ENCODE results near the gene QDPR.

Gene QDPR

GRCh38 chr4:17526695-17527477 lies 15.0 kb upstream of the QDPR start:
- no peak for DNase-seq

GRCh38 chr4:17523662-17524061 lies 11.8 kb upstream of the QDPR start:
- DNase-seq = no peak

GRCh38 chr4:17521595-17521994 lies 9.7 kb upstream of the QDPR start:
- DNase-seq = no peak

DNA sequence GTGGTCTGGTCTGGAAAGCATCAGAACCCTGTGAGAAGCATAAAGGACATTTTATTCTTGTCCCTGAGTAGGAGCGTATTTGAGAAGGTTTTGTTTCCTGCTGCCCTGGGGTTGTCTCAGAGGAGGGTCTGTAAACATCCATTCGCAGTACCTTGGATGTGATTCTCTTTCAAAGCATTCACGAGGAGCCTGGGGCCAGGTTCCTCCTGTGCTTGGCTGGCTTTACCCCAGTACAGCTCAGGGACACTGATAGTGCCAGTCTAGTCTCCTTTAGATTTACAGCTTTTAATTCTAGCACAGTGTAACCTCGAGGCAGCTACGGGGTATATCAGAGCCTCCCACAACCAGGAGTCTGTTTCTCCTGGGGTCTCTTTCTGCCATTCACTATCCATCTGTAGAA lies 5.8 kb upstream of the QDPR start:
- DNase-seq = no peak

GRCh38 chr4:17516980-17517379 lies 5.1 kb upstream of the QDPR start:
- DNase-seq = no peak

- DNase-seq = no peak
Observed at GRCh38 chr4:17515445-17516407, 3.8 kb upstream of the QDPR start.

DNA sequence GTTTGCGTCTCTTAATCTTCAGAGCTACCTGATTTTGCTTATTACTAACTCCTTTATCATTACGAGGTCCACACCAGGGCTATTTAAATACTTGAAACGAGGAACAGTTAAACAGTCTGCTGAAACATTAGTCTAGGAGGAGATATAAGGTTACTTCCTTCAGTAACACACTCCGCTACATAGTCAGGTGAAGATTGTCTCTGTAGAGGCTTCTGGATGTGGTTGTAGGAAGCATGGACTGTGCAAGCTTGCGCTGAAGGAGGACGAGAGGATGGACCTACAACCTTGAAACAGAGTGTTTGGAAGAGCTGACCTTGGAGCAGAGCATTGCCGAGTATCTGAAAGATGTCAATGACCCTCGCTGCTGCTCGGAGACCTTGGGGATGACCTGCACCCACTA lies 3.0 kb upstream of the QDPR start, which contains the start of gene CLRN2:
CLRN2 (plus strand) TSS at position 301 of the 400 bp plus-strand sequence. CDS start 102 bp downstream, outside the sequence.
- no peak for DNase-seq

GRCh38 chr4:17512973-17513665 lies 1.2 kb upstream of the QDPR start:
- DNase-seq = no peak

GRCh38 chr4:17511509-17511949 lies 361 bp downstream of the QDPR start:
- no peak for DNase-seq

- DNase-seq = no peak
Observed at GRCh38 chr4:17511051-17511450, 839 bp downstream of the QDPR start.

DNA sequence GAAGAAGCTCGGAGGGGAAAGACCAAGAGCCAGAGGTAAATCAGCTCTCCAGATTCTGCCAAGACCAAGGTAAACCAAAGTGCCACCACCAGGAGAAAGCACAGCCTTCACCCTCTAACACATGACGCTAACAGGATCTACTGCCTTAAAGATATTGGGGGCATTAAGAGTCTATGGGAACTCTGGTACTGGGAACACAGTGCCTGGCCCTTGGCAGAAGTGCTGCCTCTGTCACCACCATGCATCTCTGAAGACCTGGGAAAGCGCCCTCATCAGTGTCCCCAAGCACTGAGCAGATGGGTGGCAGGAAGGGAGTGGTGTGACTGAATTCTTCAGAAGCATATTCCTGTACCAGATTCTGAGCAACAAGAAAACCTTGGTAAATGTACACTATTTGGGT lies 1.3 kb downstream of the QDPR start:
- no peak for DNase-seq

DNA sequence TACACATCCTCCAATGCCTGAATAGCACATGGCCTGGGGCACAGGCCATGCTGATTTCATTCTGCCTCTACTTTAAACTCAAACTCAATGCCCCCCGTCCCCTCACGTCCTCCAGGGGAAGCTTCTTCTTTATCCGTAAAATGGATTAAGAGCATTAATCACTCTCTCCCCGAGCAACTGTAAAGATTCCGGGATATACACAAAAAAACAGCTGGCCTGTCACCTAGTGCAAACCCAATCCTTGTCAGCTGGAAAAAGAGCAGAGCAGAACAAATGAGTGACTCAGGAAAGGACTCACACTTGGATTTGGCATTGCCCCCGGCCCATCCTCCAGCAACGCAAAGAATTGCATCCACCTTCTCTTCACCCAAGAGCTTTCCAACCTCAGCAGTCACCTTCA lies 7.8 kb downstream of the QDPR start:
- DNase-seq = no peak

DNA sequence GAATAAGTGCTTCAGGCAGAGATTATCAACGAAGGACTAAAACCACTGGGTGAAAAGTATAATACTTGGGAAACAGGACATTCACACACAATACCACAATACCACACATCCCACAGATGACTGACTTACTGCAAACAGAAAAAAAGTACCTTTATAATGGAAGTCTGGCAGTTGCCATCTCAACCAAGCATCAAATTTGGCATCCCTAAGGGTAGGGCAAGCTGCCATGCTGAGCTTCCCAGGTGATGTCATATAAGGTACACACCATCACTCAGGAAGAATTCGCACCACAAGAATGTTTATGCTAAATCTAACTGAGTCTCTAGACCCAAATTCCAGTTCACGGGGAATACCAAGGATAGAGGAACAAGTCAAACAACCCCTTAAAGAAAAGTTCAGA lies 9.1 kb downstream of the QDPR start:
- DNase-seq = no peak

- no peak for DNase-seq
Observed at GRCh38 chr4:17500574-17500973, 11.3 kb downstream of the QDPR start.

GRCh38 chr4:17497890-17498523 lies 13.9 kb downstream of the QDPR start:
- DNase-seq = no peak

GRCh38 chr4:17494258-17495190 lies 17.4 kb downstream of the QDPR start:
- DNase-seq = no peak

- DNase-seq = no peak
Observed at GRCh38 chr4:17493619-17494018, 18.3 kb downstream of the QDPR start.

DNA sequence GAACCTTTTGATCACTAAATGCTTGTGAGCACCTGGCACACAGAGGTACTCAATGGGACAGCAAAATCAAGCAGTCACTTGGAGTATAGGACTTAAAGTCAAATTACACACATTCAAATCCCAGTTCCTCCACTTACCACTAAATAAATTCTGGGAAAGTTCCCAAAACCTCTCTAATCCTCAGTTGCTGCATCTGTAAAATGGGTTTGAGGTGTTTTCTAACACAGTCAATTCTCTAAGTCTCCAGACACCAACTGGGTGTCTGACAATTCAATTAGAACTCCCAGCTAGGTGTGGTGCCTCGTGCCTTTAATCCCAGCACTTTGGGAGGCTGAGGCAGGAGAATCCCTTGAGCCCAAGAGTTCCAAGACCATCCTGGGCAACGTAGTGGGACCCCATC lies 19.0 kb downstream of the QDPR start:
- no peak for DNase-seq

DNA sequence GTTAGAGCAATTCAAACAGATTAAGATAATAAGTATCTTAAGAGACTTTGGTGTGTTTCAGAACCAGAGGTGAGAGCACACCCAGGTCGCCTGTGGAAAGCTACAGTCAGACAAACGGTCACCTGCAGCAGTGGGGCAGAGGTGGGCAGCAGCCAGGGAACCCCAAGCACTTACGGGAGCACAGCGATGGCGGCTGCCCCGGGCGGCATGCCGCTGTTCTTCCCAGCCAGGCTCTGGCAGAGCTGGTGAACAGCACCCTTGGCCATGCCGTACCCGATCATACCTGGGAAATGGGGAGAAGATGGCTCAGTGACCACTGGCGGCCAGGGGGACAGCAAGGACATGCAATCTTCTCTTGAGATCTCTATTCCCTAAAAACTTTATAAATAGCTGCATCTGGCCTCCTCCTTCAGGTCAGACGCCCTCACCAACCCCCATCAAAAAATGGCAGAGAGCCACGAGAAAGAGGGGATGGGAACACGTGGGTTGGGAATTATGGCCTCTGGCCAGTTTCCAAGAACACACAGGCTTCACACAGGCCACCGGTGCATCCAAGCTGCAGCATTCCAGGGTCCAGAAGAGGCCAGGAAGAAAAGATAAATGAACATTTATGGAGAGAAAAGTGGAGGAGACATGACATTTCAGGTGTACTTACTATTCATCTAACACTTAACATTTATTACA lies 19.7 kb downstream of the QDPR start:
- no peak for DNase-seq

- no peak for DNase-seq
Observed at GRCh38 chr4:17491196-17491595, 20.7 kb downstream of the QDPR start.

DNA sequence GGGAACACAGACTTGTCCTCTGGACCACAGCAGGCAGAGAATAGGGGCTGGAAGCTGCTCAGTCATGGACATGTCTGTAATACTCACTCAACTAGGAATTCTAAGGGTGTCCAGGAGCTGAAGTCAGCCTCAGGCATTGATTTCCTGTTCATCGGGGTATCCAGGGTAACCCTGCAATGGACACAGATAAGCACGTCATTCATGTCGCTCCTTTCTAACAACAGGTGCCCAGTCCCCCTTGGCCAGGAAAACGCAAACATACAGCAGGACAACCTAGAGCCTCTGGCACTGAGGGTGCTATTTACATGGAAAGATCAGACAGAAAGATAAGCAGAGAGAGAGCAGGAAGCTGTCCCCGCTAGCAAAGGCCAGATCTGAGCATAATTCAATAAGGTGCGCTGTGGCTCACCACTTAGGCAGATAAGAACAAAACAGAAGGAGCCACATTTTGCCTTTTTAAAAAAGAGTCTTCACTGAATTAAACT lies 21.3 kb downstream of the QDPR start:
- DNase-seq = no peak
